Activated naive CD4-positive, alpha-beta T cell (primary cell): Measurements from ENCODE around the gene MEA1.
"Not testable (repeated sequence)": the region's sequence is repeated elsewhere in the genome, so short reads cannot be mapped to it uniquely, and the experiment has no call there.

Experiments used
- DNase-seq, 4 experiments: peaks; one replicate each; lab custom pipeline; 2025; lab: John Stamatoyannopoulos, UW

MEA1 gene

GRCh38 chr6:43009124-43009523 is 4.6 kb downstream of the MEA1 start:
- DNase-seq: peak in 1 of 4 experiments; percentile 21

DNA sequence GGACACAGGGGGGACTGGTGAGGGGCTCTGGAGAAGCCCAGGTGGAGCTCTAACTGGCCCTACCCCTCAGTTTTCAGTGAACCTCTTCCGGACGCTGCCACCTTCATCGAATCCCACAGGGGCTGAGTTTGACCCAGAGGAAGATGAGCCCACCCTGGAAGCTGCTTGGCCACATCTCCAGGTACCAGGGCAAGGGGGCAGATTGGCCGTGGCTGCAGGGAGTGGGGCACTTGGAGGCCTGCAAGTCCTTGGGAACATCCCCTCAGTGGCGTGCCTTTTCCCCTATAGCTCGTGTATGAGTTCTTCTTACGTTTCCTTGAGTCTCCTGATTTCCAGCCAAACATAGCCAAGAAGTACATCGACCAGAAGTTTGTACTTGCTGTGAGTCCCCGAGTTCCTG is 6.6 kb downstream of the MEA1 start:
- DNase-seq: no peak

GRCh38 chr6:43006251-43006650 is 7.5 kb downstream of the MEA1 start:
- no peak for DNase-seq

DNA sequence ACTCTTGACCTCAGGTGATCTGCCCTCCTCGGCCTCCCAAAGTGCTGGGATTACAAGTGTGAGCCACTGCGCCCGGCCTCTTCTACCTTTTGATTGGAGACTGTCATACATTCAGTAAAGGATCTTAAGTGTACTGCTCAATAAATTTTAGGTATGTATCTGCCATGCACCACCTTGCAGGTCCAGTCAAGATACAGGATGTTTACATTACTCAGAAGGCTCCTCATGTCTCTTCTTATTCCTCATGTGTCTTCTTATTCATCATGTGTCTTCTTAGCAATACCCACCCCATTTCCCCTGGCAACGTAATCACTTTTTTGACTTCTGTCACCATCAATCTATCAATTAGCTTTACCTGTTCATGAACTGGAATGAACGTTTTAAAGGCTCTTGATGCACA is 7.9 kb downstream of the MEA1 start:
- DNase-seq: no peak

GRCh38 chr6:43001843-43002242 is 11.9 kb downstream of the MEA1 start:
- no peak for DNase-seq

DNA sequence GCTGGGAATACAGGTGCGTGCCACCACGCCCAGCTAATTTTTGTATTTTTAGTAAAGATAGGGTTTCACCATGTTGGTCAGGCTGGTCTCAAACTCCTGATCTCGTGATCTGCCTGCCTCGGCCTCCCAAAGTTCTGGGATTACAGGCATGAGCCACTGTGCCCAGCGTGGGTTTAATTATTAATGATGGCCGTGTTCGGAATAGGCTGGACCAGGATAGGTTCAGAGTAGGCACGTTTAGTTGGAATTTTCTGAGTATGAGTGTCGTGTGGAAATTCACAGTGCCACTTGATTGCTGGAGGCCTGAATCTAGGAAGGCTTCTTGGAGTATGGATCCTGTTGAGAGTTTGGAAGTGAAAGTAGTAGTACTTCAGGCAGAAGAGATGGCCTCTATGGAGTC is 15.5 kb downstream of the MEA1 start:
- not testable (repeated sequence) for DNase-seq

GRCh38 chr6:42996513-42996912 is 17.2 kb downstream of the MEA1 start:
- DNase-seq: no peak

DNA sequence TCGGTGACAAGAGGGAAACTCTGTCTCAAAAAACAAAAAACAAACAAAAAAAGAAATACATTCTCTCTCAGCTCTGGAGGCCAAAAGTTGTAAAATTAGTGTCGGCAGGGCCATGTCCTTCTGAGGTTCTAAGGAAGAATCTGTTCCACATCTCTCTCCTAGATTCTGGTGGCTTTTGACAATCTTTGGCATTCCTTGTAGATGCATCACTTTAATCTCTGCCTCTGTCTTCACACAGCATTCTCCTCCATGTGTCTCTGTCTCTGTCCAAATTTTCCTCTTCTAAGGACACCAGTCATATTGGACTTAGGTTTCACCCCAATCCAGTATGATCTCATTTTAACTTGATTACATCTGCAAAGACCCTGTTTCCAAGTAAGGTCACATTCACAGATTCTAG is 20.3 kb downstream of the MEA1 start:
- DNase-seq: no peak

DNA sequence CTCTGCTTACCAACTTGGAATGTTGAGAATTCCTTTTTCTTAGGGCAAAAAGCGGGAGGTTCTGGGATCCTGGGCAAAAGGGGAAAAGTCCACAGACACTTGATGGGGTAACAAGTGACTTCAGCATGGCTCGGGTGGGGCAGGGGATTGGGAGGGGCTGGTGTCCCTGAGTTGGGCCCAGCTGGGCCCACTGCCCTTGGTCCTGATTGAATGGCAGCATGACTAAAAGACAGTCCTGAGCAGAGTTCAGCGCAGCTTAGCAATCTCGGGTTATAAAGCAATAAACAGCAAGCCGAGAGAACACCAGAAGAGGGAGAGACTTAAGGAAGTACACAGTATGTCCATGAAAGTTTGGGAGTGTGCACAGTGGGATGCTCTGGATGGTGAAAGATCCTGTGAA is 23.8 kb downstream of the MEA1 start:
- no peak for DNase-seq

GRCh38 chr6:42988486-42989020 is 25.2 kb downstream of the MEA1 start:
- DNase-seq: no peak

- DNase-seq: no peak
Observed at GRCh38 chr6:42987533-42988451, 26.0 kb downstream of the MEA1 start.

GRCh38 chr6:42984924-42985475 is 28.7 kb downstream of the MEA1 start:
- no peak for DNase-seq

GRCh38 chr6:42984001-42984923 is 29.5 kb downstream of the MEA1 start, which contains the start of gene PPP2R5D:
Gene PPP2R5D, plus strand, starts transcription at chr6:42984570. Its CDS starts 108 bp downstream, at chr6:42984678.
- DNase-seq: peak; percentile 85 to 93 (median 90)

GRCh38 chr6:42981836-42982235 is 31.9 kb downstream of the MEA1 start:
- no peak for DNase-seq

DNA sequence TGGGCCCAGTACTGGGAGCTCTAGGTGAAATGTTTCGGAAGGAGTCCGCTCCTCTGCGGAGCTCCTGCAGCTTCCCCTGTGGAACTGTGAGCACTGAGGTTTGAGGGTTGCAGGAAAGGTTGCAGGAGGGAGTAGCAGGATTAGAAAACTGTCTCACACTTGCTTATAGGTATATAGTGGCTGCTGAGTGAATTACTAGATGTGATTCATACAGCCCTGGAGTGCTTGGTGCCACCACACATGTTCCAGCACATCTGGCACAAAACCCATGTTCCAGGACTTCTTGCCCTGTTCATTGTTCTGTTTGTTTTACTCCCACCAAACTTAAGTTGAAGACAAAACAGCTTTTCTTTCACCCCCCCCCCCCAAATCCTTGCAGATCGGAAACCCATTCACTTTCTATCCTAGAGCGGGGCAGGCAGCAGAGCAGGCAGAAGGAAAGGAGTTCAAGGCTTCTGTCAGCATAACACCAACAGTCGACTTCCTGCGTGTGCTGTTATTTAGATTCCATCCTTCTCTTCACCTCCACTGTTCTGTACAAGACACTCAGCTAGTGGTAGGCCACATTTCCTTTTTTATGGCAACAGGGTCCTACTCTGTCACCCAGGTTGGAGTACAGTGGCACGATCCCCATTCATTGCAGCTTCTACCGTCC is 34.1 kb downstream of the MEA1 start:
- no peak for DNase-seq

DNA sequence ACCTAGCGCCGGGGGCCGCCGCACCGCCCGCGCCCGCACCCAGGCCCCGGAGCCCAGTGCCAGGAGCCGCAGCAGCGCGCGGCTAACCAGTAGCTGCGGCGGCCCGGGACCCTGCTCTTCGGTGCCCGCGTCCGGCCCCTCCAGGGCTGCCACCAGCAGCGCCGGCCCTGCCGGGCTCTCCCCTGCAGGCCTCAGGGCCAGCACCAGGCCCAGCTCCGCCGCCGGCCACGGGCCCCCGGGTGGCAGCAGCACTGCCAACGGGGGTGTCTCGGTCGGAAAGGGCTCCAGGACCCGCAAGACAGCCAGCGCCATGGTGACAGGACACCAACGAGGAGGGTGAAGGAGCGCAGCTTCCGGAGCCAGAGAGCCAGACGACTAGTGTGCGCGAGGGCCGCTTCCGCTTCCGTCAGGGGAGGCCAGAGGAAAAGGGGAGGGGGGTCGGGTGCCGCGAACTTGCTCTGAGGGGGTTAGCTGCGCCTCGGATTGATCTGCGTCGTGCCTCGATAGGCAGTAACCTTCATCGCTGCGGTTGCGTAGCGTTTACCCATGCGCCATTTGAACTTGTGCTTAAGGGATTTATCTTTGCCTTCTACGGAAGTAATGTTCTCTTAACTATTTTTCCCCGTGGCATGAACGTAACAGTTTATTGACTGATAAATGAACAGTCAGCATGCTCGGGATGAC is 34.8 kb downstream of the MEA1 start, which contains the start of gene PEX6:
Gene PEX6, minus strand, starts transcription at position 343 of the 684 bp plus-strand sequence. Its CDS starts 31 bp downstream, at position 312.
- peak; percentile 55 to 92 (median 80) for DNase-seq

DNA sequence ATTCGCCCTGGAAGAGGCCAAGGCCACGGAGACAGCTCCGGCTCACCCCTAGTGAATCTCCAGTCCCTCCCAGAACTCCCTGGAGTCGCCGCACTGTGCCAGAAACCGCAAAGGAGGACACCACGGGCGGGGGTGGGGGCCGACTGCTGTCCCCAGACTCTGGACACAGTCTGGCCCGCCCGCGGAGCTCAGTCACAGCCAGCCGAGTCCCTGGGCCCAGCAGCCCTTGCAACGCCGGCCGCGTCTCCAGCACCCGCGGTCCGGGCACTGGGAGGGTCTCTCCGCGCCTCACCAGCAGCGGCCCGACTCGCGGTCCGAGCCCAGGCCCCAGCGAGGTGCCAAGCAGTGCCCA is 35.3 kb downstream of the MEA1 start:
- DNase-seq: no peak

- no peak for DNase-seq
Observed at GRCh38 chr6:42974919-42975505, 38.7 kb downstream of the MEA1 start.

DNA sequence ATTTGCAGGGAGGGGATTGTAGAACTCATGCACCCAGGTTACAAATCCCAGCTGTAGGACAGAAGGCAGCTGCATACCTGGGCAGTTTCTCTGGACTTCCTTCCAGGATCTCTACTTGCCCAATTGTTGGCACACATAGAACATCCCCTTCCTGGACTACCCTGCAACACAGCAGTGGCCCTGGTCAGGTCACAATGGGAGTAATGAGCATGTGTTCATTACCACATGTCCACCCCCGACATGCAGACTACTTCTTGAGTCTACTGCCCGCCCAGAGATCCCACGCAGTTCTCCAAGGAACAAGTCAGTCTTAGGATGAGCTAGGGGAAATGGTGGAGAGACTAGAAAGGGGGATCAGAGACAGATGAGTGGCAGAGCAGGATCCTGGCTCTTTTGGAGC is 39.8 kb downstream of the MEA1 start:
- DNase-seq: no peak

DNA sequence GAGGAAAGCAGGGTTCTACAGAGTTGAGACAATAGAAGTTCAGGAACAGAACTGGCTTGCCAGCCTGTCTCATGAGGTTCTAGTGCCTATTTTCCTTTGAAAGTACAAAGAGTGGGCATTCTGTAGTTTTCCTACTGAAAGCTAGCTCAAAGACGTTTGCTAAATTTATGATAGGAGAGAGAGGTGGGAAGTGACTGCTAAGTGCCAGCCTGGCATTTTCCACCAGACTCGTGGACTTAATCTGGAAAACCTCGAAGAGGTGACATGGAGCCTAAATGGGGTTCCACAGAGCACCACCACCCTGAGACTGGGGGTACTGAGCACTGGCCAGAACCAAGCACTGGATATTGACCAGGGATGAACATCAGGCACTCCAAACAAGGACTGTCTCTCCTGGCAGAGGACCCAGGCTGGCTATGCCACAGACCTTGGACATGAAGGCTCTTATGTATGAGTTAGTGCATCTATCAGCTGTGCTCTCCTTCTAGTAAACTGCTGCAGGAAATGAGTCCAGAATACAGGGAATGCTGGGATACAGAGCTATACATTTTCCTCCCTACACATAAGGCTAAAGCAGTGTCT is 41.9 kb downstream of the MEA1 start:
- DNase-seq: no peak
